HG03039 (cell line): ENCODE data around the gene CST1.
"Not testable (repeated sequence)": the region's sequence is repeated elsewhere in the genome, so short reads cannot be mapped to it uniquely, and the experiment has no call there.

Experiments
- ATAC-seq: cut with Tn5 transposase; IDR thresholded peaks from one replicate; pipeline ENCODE4 v1.9.1; 2021; ENCODE audit warnings: mild to moderate bottlenecking, moderate library complexity; ENCODE audit not compliant: unreplicated experiment

CST1 gene, protein sequence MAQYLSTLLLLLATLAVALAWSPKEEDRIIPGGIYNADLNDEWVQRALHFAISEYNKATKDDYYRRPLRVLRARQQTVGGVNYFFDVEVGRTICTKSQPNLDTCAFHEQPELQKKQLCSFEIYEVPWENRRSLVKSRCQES

DNA sequence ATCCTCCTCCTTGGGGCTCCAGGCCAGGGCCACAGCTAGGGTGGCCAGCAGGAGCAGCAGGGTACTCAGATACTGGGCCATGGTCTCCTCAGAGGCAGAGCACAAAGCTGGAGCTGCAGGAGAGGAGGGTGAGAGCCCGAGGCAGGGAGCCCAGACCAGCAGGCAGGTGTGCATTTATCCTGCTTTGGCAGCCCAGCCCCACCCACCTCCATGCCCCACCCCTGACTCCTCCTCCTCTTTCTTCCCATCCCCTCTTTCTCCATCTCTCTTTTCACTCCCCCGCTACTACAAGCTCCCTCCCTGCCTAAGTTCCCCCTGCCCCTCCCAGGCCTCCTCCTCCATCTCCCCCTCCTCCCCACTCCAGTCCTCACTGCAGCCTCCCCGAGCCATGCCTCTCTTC lies at the start of gene CST1:
Gene CST1, minus strand, starts transcription at position 150 of the 400 bp plus-strand sequence. Its CDS starts 69 bp downstream, at position 81.
- ATAC-seq: not testable (repeated sequence)

DNA sequence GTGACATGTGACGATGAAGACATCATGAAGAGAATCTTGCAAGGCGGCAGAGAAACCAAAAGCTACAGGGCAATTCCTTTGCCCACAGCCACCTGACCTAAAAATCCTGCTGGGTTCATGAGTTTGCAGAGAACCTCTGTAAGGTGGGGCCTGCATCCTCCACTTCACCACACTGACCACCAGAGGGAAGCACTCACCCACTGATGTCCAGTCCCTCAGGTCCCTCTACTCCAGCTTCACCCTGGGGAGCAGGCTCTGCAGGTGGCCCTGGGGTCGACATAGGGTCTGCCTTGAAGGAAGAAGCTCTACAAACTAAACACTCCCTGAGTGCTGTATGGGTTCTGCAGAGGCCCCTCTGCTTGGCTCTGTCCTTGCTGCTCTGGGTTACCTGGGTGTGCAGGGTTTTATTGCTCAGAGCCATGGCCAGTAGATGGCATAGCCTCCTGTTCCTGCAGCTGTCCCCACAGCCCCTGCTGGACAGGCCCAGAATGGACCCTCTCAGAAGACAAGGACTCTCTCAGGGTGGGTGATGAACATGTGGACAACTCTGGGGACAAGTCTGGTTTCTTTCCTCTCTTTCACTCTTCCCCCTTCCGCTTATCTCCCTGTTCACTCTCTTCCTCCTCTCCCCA lies 48.6 kb upstream of the CST1 start:
- peak; percentile 54 for ATAC-seq

DNA sequence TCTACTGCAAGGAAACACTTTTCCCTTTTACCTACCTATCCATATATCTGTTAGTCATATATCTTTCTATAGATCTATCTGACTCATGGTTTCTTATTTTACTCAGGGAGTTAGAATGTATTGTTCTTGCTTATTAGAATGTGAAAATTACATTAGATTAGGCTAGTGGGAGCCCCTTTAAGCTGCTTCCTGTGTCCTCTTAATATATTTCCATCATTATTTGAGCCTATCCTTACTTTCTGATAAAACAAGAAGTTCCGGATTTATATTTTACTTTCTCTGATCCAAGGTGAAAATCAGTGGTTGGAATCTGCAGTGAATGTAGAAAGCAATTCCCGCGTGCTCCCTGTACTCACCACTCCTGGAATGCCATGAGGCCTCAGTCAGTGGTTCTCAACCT lies 44.8 kb upstream of the CST1 start:
- ATAC-seq: no peak

DNA sequence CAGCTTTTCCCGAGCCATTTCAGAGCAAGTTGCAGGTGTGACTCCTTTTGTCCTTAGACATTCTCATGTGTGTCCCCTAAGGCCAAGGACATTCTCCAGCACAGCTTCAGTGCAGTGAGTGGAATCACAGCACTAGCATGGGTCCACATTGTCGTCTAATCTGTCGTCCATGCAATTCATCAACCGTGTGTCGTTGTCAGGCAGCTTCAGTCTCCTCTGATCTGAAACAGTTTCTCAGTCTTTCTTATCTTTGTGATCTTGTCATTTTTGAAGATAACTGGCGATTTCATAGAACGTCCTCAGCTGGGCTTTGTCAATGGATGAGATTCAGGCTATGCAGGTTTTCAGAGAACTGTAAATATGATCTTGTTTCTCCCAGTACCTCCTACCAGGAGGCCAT lies 44.1 kb upstream of the CST1 start:
- no peak for ATAC-seq

DNA sequence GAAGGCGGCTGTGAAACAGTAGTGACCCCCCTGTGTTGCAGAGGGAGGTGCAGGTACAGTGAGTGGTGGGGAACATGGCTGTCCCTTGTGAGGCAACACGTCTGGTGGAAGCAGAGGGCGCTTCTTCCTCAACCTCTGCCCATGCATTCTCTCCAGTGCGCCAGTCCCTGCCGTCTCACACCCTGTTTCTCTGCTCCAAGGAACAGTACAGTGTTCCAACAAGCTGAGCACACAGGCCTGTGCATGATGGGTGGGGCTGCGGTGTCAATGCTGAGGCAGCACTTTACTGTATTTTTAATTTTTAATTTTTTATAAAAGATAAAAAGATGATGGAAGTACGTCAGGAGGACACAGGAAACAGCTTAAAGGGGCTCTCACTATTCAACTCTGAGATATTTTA lies 43.3 kb upstream of the CST1 start:
- no peak for ATAC-seq

DNA sequence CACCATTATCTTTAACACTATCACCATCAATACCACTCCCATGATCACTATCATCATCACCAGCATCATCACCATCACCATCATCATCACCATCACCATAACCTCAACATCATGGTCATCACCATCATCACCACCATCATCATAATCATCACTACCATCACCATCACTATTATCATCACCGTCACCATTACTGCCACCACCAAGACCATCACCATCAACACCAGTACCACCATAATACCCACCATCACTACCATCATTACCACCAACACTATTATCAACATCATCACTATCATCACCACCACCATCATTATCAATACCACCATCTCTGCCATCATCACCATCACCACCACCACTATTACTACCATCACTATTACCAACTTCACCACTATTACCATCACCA lies 32.7 kb upstream of the CST1 start:
- ATAC-seq: no peak

DNA sequence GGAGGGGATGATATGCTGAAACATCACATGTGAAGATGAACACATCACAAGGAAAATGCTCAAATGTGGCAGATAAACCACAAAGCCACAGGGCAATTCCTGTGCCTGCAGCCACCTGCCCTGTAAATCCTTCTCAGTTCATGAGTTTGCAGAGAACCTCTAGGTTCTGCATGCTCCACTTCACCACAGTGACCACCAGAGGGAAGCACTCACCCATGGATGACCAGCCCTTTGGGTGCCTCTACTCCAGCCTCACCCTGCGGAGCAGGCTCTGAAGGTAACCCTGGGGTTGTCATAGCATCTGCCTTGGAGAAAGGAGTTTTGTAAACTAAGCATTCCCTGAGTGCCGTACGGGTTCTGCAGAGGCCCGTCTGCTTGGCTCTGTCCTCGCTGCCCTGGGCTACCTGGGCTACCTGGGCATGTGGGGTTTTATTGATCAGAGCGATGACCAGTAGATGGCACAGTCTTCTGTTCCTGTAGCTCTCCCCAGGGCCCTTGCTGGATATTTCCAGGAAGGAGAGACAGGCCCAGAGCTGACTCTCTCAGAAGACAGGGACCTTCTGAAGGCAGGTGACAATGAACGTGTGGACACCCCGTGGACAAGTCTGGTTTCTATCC lies 31.7 kb upstream of the CST1 start:
- ATAC-seq: no peak

DNA sequence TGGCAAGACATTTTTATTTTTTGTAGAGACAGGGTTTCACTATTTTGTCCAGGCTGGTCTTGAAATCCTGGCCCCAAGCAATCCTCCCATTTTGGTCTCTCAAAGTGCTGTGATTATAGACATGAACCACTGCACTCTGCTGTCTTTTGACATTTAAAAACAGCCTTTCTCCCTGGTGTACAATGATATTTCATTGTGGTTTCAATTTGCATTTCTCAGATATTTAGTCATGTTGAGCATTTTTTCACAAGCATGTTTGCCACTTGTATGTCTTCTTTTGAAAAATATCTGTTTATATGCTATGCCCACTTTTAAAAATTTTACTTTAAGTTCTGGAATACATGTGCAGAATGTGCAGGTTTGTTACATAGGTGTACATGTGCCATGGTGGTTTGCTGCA lies 27.9 kb upstream of the CST1 start:
- ATAC-seq: not testable (repeated sequence)

DNA sequence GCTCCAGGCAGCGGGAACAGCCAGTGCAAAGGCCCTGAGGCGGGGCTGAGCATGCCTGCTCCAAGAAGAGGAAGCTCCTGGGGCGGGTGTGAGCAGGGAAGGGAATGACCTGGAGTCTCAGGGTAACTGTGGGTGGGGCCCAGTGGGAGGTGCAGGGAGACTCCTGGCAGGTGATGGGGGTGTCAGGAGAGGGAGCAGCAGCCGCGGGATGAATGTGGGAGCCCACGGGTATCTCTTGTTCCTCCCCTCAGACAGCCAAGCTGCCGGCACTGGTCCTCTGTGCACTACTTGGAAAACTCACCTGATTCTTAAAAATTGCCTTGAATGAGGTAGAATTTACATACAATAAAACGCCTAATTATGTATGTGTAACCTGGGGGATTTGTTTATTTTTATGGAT lies 26.6 kb upstream of the CST1 start:
- not testable (repeated sequence) for ATAC-seq

DNA sequence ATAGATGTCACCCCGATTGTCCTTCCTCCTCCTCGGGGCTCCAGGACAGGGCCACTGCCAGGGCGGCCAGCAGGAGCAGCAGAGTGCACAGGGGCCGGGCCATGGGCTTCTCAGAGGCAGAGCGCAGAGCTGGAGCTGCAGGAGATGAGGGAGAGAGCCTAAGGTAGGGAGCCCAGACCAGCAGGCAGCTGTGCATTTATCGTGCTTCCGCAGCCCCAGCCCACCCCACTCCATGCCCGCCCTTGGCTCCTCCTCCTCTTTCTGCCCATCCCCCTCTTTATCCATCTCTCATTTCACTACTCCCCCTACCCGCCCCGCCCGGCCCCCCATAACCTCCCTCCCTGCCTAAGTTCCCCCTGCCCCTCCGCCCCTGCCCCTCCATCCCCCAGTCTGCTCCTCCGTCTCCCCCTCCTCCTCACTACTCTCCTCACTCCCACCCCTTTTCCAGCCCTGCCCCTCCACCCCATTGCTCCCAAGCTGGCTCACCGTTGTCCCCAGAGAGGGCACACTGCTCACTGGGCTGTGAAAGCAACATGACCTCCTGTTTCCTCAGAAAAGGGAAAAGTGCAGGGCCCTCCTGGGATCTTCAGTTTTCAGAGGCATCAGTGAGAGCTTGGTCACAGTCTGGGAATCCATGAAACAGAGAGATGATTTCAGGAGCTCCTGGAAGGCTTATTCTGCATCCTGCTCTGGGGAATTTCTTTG lies 25.5 kb upstream of the CST1 start:
- ATAC-seq: no peak

DNA sequence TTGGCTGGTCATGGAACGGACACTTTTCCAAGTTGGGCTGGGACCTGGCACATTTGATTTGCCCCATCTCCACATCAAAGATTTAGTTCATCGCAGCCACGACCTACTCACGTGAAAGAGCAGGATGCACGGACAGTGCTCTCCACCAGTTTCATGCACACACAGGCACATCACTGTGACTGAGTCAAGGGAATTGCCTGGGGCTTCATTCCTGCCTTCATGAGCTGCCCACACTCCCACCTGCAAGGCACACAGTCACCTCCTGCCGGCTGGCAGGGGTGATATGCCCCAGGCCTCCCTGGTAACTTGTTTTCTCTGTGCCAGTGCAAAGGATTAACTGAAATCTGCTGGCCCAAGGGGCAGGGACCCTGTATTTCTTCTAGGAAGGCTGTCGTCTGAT lies 23.3 kb upstream of the CST1 start:
- ATAC-seq: no peak

DNA sequence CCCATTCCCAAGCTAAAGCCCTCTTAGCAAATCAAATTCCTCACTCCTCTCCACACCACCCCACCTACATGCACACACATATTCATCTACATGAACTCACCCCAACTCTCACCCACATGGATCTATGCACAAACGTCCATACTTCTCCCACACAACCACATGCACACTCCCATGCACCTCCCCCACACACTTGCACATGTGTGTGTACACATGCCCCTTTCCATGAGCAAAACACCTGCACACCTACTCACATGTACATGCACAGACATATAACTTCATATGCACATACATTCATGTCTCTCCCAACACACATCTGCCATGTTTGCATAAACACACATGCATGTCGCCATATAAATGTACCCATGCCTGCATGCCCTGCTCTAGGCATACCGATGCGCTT lies 22.8 kb upstream of the CST1 start:
- ATAC-seq: no peak

DNA sequence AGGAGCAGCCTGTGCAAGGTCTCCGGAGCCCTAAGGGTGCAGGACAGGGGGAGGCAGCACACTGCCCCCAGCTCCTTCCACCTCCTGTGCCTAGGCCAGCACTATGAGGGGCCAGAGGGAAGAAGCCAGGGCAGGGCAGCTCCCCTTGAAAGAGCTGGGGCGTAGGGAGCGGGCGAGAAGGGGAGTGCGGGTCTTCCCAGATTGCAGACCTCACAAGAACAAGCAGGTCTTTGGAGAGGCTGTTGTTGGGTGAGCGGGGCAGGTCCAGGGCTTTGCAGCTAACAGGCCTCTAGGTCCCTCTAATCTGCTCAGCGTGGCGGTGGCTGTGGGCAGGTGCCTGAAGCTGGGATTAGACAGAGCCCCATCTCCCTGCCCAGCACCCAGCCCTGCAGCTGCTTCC lies 22.4 kb upstream of the CST1 start:
- ATAC-seq: no peak

DNA sequence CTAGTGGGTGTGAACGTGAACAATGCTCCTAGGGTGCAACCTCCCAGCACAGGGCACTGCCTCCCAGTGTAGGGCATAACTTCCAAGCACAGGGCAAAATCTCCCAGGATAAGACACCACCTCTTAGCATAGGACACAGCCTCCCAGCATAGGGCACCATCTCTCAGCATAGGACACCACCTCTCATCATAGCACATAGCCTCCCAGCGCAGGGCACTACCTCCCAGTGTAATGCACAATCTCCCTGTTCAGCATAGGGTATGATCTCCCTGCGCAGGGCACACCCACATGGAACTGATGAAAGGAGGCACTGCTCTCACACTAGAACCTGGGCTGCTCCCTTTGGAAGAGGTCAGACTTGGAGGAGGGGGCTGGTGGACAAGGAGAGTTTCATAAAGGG lies 21.3 kb upstream of the CST1 start:
- no peak for ATAC-seq

DNA sequence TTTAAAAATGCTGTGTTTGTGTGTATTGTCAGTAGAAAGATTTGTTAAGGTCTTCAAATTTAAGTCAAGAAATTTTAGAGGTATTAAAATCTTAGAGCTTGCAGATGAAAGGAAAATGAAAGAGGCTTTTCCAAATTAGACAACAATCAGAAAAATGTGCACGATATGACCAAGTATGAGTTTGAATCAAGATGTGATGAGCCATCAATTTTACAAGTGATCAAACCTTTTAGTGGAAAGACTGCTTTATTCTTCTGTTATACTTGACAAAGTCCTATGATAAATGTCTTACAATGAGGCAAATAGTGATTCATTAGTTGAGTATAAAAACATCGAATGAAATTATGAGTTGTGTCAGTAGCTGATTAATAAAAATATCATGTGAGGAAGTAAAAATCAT lies 19.6 kb upstream of the CST1 start:
- ATAC-seq: no peak

DNA sequence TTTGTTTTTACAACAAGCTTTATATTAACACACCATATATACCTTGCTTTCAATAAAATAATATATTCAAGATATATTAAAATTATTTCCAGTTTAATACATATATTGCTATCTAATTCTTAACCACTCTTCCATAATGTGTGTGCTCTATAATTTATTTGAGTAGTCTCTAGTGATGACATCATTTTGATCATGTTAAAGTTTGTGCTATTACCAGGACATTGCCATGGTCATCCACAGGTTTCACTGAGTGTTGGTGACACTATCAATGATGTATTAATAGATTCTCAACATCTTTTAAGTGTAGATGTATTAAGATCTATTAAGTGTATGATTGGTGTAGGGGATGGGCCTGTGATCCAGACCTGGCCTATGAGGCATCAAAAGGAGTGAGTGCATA lies 17.8 kb upstream of the CST1 start:
- ATAC-seq: not testable (repeated sequence)

DNA sequence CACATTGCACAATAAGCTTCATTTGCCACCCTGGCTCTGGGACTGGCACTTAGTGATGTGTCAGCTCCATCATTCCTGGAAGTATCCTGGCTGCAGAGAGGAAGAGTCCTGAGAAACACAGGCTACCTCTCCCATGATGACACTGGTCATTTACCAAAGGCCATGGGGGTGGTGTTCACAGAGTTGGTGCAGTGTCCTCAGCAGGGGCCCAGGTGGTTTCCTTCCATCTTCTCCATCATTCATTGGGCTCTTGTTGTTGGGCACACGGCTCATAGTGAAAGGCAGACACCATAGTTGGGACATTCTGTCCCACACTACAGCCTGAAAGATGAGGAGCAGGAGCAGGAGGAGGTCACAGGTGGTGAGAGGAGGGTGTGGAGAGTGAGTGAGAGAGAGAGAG lies 15.8 kb upstream of the CST1 start:
- ATAC-seq: no peak

DNA sequence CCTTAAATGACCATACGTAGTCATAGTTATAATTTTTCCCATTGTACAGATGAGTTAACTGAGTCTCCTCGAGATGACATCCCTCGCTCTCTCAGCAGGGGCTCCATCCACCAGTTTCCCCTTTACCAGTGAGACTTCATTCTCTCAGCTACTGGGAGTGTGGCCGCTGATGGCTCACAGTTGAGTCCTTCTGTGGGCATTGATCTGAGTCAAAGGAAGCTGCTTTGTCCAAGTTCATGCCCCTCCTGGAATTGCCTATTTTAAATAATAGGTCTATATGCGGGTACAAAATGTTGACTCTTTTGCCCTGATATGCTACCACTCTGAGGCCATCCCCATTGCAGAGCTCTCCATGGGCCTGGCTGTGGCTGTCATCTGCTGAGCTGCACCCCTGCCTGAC lies 14.8 kb upstream of the CST1 start:
- ATAC-seq: no peak

DNA sequence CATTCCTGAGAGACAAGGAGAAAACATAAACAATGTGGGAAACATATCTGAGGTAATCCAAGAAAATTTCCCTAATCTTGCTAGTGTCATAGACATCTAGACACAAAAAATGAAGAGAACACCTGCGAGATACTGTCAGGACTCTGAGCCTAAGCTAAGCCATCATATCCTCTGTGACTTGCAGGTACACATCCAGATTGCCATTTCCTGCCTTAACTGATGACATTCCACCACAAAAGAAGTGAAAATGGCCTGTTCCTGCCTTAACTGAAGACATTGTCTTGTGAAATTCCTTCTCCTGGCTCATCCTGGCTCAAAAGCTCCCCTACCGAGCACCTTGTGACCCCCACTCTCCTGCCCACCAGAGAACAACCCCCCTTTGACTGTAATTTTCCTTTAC lies 13.9 kb upstream of the CST1 start:
- not testable (repeated sequence) for ATAC-seq

DNA sequence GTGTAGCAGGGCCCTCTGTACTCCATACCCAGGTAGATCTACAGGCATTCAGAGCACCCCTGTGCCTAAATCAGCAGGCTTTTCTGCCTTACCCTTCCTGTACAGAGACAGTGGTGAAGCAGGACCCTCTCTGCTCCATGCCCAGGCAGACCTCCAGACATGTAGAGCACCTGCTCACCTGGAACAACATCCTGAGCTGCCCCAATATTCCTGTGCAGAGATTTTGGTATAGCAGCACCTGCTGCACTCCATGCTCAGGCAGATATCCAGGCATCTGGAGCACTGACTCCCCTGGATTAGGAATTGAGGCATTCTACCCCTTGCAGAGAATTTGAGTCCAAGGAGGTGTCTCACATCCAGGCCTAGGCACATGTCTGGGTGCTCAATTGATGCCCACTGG lies 12.6 kb upstream of the CST1 start:
- no peak for ATAC-seq

DNA sequence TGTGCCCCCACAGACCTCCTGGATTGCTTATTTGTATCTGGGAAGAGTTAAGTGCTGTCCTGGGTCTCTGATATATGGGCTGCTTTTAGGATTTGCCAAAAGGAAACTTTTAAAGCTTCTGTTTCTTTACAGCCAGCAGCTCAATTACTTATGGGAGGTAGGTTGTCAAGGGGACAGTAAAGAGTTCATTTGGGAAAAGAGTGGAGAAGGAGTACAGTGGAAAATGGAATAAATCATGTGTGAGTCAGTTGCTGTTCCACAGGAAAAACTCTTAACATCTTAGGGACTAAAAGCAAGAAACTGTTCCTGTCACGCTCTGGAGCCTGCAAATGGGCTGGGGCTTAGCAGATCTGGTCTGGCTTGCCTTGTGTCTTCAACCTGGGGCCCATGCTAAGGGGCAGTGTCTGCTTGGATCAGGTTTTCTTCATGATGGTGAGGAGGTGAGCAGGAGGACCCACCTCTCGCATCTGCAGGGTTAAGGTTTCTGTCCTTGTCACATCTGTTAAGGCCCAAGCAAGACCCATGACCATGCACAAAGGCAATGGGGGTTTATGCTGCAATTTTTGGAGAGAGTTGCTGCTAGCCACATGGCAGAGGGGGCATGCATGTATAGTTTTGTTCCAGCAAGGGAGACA lies 8.7 kb upstream of the CST1 start:
- ATAC-seq: no peak

DNA sequence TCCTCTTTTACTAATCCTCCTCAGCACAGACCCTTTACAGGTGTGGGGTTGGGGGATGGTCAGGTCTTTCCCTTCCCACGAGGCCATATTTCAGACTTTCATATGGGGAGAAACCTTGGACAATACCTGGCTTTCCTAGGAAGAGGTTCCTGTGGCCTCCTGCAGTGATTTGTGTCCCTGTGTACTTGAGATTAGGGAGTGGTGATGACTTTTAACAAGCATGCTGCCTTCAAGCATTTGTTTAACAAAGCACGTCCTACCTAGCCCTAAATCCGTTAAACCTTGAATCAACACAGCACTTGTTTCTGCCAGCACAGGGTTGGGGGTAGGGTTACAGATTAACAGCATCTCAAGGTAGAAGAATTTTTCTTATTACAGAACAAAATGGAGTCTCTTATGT lies 6.1 kb upstream of the CST1 start:
- ATAC-seq: not testable (repeated sequence)
